Panc1 (cell line): Measurements from ENCODE around the gene FRK.

Experiments used
- TF ChIP-seq, protein P1 (sequence below), 2 experiments: IDR thresholded peaks; 2 replicates each; pipeline ENCODE4 v1.6.1; 2011 to 2012; ENCODE audit warnings: low read depth in 2 of 2, control low read depth in 1 of 2, low read length in 1 of 2, mild to moderate bottlenecking in 1 of 2, moderate library complexity in 1 of 2; ENCODE audit not compliant: insufficient read depth in 1 of 2
- TF ChIP-seq, protein P2 (sequence below): fragments of 450-650 bp; IDR thresholded peaks from 2 replicates; pipeline ENCODE4 v1.5.1; 2017; ENCODE audit warnings: mild to moderate bottlenecking

DNA sequence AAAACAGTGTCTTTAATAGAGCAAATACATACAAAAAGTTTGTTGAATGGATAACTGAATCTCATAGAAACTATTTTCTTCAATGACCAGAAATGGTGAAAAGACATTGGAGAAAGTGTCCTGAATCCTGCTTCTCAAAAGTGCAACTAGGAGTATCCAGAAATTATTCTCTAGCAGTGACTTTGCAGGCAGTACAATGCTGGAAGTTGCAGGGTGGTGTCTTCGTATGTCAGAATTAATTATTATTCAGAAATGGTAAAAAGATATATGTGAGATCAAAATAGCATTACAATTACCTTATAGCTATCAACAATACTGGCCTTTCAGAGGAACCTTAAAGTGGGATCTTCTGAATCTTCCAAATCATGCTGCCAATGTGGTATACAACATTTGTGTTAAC, 10.0 kb downstream of the FRK start:
- TF ChIP-seq, protein P1, sequence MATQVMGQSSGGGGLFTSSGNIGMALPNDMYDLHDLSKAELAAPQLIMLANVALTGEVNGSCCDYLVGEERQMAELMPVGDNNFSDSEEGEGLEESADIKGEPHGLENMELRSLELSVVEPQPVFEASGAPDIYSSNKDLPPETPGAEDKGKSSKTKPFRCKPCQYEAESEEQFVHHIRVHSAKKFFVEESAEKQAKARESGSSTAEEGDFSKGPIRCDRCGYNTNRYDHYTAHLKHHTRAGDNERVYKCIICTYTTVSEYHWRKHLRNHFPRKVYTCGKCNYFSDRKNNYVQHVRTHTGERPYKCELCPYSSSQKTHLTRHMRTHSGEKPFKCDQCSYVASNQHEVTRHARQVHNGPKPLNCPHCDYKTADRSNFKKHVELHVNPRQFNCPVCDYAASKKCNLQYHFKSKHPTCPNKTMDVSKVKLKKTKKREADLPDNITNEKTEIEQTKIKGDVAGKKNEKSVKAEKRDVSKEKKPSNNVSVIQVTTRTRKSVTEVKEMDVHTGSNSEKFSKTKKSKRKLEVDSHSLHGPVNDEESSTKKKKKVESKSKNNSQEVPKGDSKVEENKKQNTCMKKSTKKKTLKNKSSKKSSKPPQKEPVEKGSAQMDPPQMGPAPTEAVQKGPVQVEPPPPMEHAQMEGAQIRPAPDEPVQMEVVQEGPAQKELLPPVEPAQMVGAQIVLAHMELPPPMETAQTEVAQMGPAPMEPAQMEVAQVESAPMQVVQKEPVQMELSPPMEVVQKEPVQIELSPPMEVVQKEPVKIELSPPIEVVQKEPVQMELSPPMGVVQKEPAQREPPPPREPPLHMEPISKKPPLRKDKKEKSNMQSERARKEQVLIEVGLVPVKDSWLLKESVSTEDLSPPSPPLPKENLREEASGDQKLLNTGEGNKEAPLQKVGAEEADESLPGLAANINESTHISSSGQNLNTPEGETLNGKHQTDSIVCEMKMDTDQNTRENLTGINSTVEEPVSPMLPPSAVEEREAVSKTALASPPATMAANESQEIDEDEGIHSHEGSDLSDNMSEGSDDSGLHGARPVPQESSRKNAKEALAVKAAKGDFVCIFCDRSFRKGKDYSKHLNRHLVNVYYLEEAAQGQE (IDR thresholded peaks at IDR 0.05; ENCODE audit: insufficient read depth in 1 of 2, low read depth in 2 of 2, low read length in 1 of 2): no peak
- TF ChIP-seq, protein P2, sequence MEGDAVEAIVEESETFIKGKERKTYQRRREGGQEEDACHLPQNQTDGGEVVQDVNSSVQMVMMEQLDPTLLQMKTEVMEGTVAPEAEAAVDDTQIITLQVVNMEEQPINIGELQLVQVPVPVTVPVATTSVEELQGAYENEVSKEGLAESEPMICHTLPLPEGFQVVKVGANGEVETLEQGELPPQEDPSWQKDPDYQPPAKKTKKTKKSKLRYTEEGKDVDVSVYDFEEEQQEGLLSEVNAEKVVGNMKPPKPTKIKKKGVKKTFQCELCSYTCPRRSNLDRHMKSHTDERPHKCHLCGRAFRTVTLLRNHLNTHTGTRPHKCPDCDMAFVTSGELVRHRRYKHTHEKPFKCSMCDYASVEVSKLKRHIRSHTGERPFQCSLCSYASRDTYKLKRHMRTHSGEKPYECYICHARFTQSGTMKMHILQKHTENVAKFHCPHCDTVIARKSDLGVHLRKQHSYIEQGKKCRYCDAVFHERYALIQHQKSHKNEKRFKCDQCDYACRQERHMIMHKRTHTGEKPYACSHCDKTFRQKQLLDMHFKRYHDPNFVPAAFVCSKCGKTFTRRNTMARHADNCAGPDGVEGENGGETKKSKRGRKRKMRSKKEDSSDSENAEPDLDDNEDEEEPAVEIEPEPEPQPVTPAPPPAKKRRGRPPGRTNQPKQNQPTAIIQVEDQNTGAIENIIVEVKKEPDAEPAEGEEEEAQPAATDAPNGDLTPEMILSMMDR: no peak
